Retina (tissue), 1 donor: Measurements from ENCODE around the gene MMGT1.
"Not testable (repeated sequence)": the region's sequence is repeated elsewhere in the genome, so short reads cannot be mapped to it uniquely, and the experiment has no call there.

Experiments
- DNase-seq: peaks from one replicate; pipeline ENCODE4 v3.0.0-alpha.2; 2016

MMGT1 gene

DNA sequence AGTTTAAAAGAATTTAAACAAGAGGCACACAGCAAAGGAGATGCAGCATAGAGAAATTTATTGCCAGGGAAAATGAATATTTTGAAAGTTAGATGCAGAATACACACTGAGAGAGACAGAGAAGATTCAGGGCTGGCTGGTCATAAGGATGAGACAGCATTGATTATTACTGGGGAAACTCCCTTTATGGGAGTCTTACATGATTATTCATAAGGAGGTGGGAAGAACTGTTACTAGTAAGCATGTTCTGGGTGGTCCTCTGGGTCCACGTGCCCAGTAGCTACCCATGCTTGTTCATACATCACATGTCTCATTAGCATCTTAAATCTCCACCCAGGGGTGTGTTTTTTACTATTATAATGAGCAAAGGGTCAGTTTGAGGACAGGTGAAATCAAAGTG lies 53.3 kb downstream of the MMGT1 start:
- DNase-seq, result not testable (repeated sequence)

DNA sequence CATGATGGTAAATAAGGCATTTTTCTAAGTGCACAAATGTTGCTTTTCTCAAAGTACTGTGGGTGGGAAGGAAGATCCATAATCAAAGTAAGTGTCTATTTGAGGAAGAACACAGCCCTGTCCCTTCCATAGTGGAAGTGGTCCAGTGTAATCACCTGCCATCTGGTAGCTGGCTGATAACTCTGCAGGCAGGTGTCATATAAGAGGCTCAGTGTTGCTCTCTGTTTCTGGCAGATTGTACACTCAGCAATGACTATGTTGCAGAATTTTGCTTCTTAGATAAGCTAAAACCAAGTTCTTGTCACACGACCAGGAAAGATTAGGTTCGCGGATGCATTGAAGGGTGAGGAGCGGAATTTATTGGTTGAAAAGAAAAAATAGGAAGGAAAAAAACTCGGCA lies 59.4 kb downstream of the MMGT1 start:
- no peak for DNase-seq
